Aorta (tissue), 5 donors: Measurements from ENCODE around the gene RAD23B. TPM values are rescaled to one million over a fixed set of nuclear protein-coding genes. Genes with fewer than 3 reads are reported as not detected.

Experiments
- ATAC-seq: fragments of 200-7000 bp; cut with Tn5 transposase; one replicate; pipeline ENCODE4 v1.9.1; 2022; ENCODE audit warnings: moderate library complexity; ENCODE audit not compliant: low FRiP score
- DNase-seq, 2 donors: peaks; one replicate each; pipeline ENCODE4 v3.0.0-alpha.2; 2020
- H3K27ac ChIP-seq, 2 donors: one replicate each; pipeline ENCODE4 v1.5.1; 2013; ENCODE audit warnings: low read length in 2 of 2, mild to moderate bottlenecking in 2 of 2, moderate library complexity in 2 of 2, control low read depth in 1 of 2, inconsistent platforms in 1 of 2, low read depth in 1 of 2
- H3K27me3 ChIP-seq, 2 donors: one replicate each; pipeline ENCODE4 v1.6.1; 2013; ENCODE audit warnings: control low read depth in 1 of 2, low read length in 1 of 2, mild to moderate bottlenecking in 1 of 2, moderate library complexity in 1 of 2; ENCODE audit not compliant: insufficient read depth in 2 of 2, control insufficient read depth in 1 of 2
- H3K36me3 ChIP-seq, 2 donors: one replicate each; pipeline ENCODE4 v1.6.1; 2013; ENCODE audit warnings: control low read depth in 1 of 2, low read length in 1 of 2, mild to moderate bottlenecking in 1 of 2; ENCODE audit not compliant: insufficient read depth in 2 of 2, control insufficient read depth in 1 of 2
- H3K4me1 ChIP-seq, 2 donors: one replicate each; pipeline ENCODE4 v1.6.1; 2013; ENCODE audit warnings: low read length in 2 of 2, control low read depth in 1 of 2, mild to moderate bottlenecking in 1 of 2, moderate library complexity in 1 of 2; ENCODE audit not compliant: insufficient read depth in 2 of 2, control insufficient read depth in 1 of 2
- H3K4me3 ChIP-seq, 2 donors: one replicate each; pipeline ENCODE4 v1.5.1; 2013; ENCODE audit warnings: low read length in 2 of 2, control low read depth in 1 of 2, mild to moderate bottlenecking in 1 of 2
- H3K9me3 ChIP-seq: one replicate; pipeline ENCODE4 v1.6.1; 2013; ENCODE audit warnings: mild to moderate bottlenecking, low read length; ENCODE audit not compliant: control insufficient read depth
- WGBS, 2 donors: extraction: QIAGEN DNeasy Blood & Tissue Kit; methylation state at CpG; one replicate each; pipeline ENCODE4 v1.1.7; 2013; 5-methylcytosine and 5-hydroxymethylcytosine counted together
- intact Hi-C, 2 donors: fragments of 100-400 bp; cut with DNase I; formaldehyde crosslinking; loops; one replicate each; pipeline versions ENCODE4 v1.14.2 to v1.15.0; 2022
- polyA plus RNA-seq, 2 donors: library from polyadenylated mRNA; stranded (reverse); fragments of 200-250 nt; gene quantifications; one replicate each; pipeline ENCODE4 v1.2.3, GENCODE V29; 2013
- total RNA-seq, 2 donors: library from RNA; stranded (reverse); fragmentation: NEBNext Ultra II Directional; extraction: Animal tissue kit (Norgen Biotek cat#: 25700); gene quantifications; one replicate each; pipeline ENCODE4 v1.2.1, GENCODE V29; 2021
- donor health status: healthy with polysubstance abuse.
- donor health status: Bipolar disorder and iron deficiency.
- donor health status: DM: no; HTN: no; CAD: no.
- donor health status: DM: no; HTN: no; CAD: no.
- donor health status: DM: yes; HTN: yes; CAD: no.

Gene RAD23B
- total and polyA plus RNA-seq, 4 donors = 28.2 to 78.4 (median 59.1) TPM

GRCh38 chr9:107261106-107261505 is 22.0 kb upstream of the RAD23B start:
- no peaks in the 10 kb centered on the region for H3K4me1 ChIP-seq
- H3K36me3 ChIP-seq = no peaks in the 10 kb centered on the region
- no peaks in the 10 kb centered on the region for H3K27me3 ChIP-seq
- no peak for DNase-seq
- H3K4me3 ChIP-seq = no peak overlapping the region
- no peak for ATAC-seq
- H3K9me3 ChIP-seq = no peaks in the 10 kb centered on the region
- H3K27ac ChIP-seq = no peak overlapping the region
- intact Hi-C loops = no loop called here
- 54 to 57% methylated on average over 5 of the region's 5 CpGs for WGBS, 2 donors

GRCh38 chr9:107263289-107263688 is 19.8 kb upstream of the RAD23B start:
- no peaks in the 10 kb centered on the region for H3K36me3 ChIP-seq
- H3K9me3 ChIP-seq = no peaks in the 10 kb centered on the region
- no peaks in the 10 kb centered on the region for H3K27me3 ChIP-seq
- 67 to 74% methylated on average over 2 of the region's 2 CpGs for WGBS, 2 donors
- DNase-seq (no peak), ATAC-seq (no peak)
- H3K27ac ChIP-seq = no peak overlapping the region
- no peak overlapping the region for H3K4me3 ChIP-seq
- intact Hi-C loops = no loop called here
- H3K4me1 ChIP-seq = no peaks in the 10 kb centered on the region

GRCh38 chr9:107266624-107267368 is 16.3 kb upstream of the RAD23B start:
- ATAC-seq (no peak), DNase-seq (no peak)
- Histone ChIP-seq H3K9me3 (no peaks in the 10 kb centered on the region), H3K27ac (no peak overlapping the region), H3K4me1 (no peaks in the 10 kb centered on the region), H3K27me3 (peaks cover 0 to 4% of the 10 kb centered on the region in 2 donors), H3K36me3 (no peaks in the 10 kb centered on the region), H3K4me3 (no peak overlapping the region)
- intact Hi-C loops = no loop called here
- 86 to 88% methylated on average over 7 of the region's 7 CpGs for WGBS, 2 donors

- peaks cover 0 to 4% of the 10 kb centered on the region in 2 donors for H3K27me3 ChIP-seq
- no peaks in the 10 kb centered on the region for H3K4me1 ChIP-seq
- no peak overlapping the region for H3K27ac ChIP-seq
- ATAC-seq (no peak), DNase-seq (no peak)
- no peak overlapping the region for H3K4me3 ChIP-seq
- H3K9me3 ChIP-seq = no peaks in the 10 kb centered on the region
- H3K36me3 ChIP-seq = no peaks in the 10 kb centered on the region
- 90 to 94% methylated on average over 2 of the region's 2 CpGs for WGBS, 2 donors
- intact Hi-C loops = no loop called here
Measured at GRCh38 chr9:107268560-107268959, 14.5 kb upstream of the RAD23B start.

GRCh38 chr9:107269254-107269653 is 13.8 kb upstream of the RAD23B start:
- Histone ChIP-seq H3K4me1 (no peaks in the 10 kb centered on the region), H3K4me3 (no peak overlapping the region), H3K36me3 (no peaks in the 10 kb centered on the region), H3K27me3 (peaks cover 0 to 4% of the 10 kb centered on the region in 2 donors), H3K9me3 (no peaks in the 10 kb centered on the region), H3K27ac (no peak overlapping the region)
- WGBS, 2 donors = 80 to 94% methylated on average over 2 of the region's 2 CpGs
- no peak for DNase-seq
- ATAC-seq = no peak
- intact Hi-C loops = no loop called here

GRCh38 chr9:107269681-107270080 is 13.4 kb upstream of the RAD23B start:
- H3K4me3 ChIP-seq = no peak overlapping the region
- no peak overlapping the region for H3K27ac ChIP-seq
- intact Hi-C loops = no loop called here
- no peak for DNase-seq
- H3K4me1 ChIP-seq = no peaks in the 10 kb centered on the region
- WGBS, 2 donors = 95 to 96% methylated on average over 4 of the region's 4 CpGs
- no peaks in the 10 kb centered on the region for H3K36me3 ChIP-seq
- peaks cover 0 to 4% of the 10 kb centered on the region in 2 donors for H3K27me3 ChIP-seq
- no peak for ATAC-seq
- no peaks in the 10 kb centered on the region for H3K9me3 ChIP-seq

GRCh38 chr9:107270082-107270481 is 13.0 kb upstream of the RAD23B start:
- Histone ChIP-seq H3K4me1 (no peaks in the 10 kb centered on the region), H3K9me3 (no peaks in the 10 kb centered on the region), H3K4me3 (no peak overlapping the region), H3K27ac (no peak overlapping the region), H3K27me3 (peaks cover 0 to 4% of the 10 kb centered on the region in 2 donors), H3K36me3 (no peaks in the 10 kb centered on the region)
- ATAC-seq (no peak), DNase-seq (no peak)
- intact Hi-C loops = no loop called here
- WGBS, 2 donors = 26 to 67% methylated on average over 1 of the region's 1 CpG

GRCh38 chr9:107270580-107270979 is 12.5 kb upstream of the RAD23B start:
- ATAC-seq (no peak), DNase-seq (no peak)
- Histone ChIP-seq H3K27me3 (peaks cover 0 to 4% of the 10 kb centered on the region in 2 donors), H3K4me3 (no peak overlapping the region), H3K4me1 (no peaks in the 10 kb centered on the region), H3K9me3 (no peaks in the 10 kb centered on the region), H3K36me3 (no peaks in the 10 kb centered on the region), H3K27ac (no peak overlapping the region)
- intact Hi-C loops = no loop called here

- Histone ChIP-seq H3K4me3 (no peak overlapping the region), H3K4me1 (no peaks in the 10 kb centered on the region), H3K36me3 (no peaks in the 10 kb centered on the region), H3K27me3 (peaks cover 0 to 4% of the 10 kb centered on the region in 2 donors), H3K9me3 (no peaks in the 10 kb centered on the region), H3K27ac (no peak overlapping the region)
- ATAC-seq (no peak), DNase-seq (no peak)
- intact Hi-C loops = no loop called here
- 36 to 56% methylated on average over 4 of the region's 4 CpGs for WGBS, 2 donors
Measured at GRCh38 chr9:107273634-107274033, 9.4 kb upstream of the RAD23B start.
